GM10847 (cell line): Measurements from ENCODE around the gene MAML2.

Experiments used
- POLR2A ChIP-seq: IDR thresholded peaks from 2 replicates; pipeline ENCODE4 v1.6.1; 2011; ENCODE audit not compliant: insufficient read length; ENCODE audit errors: extremely low read depth

MAML2 gene

DNA sequence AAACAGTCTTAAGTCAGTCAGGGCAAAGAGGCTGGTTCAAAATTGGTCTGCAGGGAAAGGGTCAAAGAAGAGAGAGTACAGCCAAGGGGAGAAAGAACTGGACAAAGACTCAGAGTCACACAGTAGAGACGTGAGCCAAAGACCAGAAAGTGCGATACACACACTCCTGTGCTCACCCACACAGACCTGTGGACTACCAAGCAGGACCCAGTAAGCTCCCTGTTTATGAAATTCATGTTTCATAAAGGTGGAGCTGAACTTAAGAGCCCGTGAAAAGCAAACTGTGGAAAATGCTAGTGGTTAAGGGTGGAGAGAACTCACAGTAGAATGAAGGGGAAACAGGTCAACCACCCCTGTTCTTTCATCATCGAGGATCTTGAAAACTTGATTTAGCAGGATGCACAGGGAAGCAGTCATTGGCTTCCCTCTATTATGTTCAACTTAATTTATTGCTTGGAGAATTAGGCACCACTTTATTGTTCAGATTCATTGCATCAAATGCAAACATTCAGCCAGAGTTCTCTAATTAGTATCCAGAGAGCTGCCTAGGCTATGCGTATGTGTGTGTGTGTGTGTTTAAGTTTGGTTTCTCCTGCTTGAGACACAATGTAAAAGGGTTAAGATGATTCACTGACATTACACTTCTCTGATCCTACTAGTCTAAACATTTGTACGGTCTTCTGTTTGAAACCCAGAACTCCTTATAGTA, 258.2 kb downstream of the MAML2 start:
- no peak for TF ChIP-seq POLR2A

DNA sequence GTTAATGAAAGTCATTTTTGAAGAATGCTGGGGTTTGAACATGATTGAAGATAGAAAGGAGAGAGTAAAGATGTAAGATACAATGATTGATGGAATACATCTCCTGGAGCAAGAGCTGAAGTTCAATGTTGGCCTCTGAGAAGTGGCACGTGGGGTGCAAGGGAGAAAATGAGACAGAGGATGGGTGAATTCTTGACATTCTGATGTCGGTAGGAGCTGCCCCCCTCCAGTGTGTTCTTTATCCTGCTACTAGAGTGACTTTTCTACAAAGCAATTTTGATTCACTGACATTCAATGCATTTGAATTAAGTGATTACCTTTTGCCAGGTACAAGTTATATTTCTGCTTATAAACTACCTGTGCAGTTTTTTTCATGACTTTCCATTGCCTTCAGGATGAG, 260.1 kb downstream of the MAML2 start:
- no peak for TF ChIP-seq POLR2A

DNA sequence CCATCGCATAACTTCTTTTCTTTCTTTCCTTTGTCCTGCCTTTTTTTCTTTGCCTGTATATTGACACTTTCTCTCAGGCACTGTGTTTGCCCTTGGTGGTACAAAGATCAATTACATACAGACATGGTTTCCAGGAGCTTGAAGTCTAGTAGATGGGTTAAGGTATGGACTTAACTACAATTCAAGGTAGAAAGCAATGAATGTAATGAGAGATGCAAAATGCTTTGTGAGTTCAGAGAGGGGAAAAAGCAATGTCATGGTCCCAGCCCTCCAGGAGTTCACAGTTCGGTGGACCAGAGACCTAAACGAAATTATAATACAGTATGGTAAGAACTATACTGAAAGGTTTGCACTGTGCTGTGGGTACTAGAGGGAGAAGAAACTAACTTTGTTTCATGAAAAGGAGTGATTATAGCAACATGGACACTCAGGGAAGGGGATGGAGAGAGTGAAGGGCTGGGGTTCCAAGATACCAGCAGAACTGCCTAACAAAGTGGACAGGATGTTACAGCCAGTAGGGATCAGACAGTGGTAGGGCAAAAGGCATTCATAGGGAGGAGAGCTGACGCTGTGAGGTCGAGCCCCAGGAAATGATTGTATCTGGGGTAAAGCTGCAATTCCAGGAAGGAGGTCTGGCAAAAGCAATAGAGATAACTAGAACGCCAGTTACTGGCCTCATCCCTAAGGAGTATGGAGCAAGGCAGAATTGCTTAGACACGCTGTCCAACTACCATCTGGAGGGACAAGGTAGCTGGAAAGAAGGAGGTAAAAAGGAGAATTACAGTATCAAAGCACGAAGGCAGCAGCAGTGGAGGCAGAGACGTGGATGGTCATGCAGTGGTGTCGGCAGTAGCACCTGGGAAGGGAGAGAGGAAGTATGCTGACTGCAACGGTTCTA, 260.7 kb downstream of the MAML2 start:
- no peak for TF ChIP-seq POLR2A

DNA sequence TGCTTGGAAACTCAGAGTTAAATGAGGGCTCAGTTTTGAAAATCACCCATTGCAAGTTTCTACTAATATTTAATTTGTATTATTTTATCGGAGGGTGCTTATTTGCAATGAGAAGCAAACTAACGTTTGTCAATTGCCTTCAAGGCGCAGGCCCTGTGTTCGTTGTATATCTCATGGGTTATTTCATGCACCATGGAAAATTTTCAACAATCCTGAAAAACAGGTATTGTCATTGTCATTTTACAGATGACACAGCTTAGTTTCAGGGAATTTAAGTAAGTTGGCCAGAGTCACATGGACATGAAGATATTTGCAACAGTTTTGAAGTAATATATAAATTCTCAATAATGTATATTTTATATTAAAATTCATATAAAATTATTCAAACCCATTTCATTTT, 261.4 kb downstream of the MAML2 start:
- no peak for TF ChIP-seq POLR2A

DNA sequence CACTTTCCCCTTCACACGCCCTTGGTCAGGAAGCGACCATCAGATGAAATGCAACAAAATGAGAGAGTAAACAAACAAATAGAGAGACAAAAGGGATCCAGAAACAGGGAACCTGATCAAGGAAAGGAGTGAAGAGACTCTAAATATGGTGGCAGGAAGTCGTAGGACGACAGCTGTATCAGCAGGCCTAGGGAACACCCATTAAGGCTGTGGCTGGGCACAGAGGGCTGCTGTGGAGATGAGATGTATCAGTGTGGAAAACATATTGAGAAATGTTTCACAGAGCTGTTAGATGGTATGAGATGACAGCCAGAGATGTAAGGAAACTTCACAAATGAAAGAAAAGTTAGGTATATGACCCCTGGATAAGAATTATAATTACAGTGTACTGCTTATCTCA, 263.3 kb downstream of the MAML2 start:
- no peak for TF ChIP-seq POLR2A

DNA sequence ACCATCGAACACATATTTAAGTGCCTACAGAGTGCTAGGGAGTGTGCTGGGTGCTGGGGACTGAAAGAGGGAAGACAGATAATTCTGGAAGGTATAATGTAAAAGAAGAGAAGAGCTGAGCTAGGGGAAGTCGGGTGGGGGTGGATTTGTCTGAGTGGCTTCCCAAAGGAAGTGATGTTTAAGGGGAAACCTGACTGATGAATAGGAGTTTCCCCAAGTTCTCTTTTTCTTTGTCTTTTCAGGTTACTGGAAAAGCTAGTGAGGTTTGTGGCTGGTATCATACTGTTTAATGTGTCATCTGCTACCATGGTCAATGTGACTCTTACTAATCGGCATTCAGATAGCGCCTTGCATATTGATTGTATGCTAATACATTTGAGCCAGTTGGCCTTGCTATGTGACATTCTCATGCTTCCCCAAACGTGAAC, 267.4 kb downstream of the MAML2 start:
- TF ChIP-seq POLR2A = no peak

DNA sequence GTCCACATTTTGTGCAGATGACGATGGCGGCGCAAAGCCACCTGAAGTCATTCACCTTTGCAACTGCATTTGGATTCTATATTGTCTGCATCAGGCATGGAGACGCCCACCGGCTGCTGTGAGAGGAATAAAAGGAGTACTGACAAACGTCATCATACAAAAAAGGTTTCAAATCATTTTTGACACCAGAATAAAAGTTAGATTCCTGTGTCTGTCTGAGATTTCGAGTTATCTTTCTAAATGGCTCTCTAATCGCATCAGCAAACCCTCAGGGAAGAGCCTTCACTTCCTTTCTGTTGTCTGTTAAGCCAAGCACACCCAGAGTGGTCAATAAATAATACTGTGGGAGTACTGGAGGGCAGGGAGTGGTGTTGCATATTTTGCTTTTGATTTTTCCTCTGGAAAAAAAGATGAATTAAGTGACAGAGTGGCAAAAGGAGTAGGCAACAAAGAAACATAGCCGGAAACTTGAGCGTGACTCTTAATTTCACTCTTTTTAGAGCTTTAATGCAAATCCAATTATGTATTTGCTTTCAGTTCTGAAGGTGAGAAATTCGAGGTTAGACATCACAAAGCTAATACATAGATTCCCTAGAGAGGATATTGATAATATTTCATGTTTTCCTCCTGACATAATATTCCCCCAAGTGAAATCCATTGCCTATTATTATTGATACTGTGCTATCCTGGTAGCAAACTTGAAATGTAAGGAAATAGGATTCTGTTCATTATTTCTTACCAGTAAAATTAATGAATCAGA, 268.3 kb downstream of the MAML2 start:
- no peak for TF ChIP-seq POLR2A

DNA sequence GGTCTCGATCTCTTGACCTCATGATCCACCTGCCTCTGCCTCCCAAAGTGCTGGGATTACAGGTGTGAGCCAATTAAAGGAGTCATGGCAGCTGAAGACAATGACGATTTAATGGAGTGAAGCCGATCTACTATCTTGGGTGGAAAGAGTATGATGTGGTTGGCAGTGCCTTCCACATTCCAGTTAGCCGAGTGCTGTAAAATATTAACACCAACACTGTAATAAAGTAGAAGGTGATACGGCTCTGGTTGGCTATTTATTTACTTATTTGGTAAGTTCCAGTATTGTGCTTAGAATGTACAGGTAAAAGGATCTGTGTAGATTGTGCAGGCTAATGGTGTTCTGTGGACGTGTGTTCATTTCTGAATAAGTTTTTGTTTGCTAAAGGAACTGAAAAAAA, 269.5 kb downstream of the MAML2 start:
- TF ChIP-seq POLR2A = no peak

DNA sequence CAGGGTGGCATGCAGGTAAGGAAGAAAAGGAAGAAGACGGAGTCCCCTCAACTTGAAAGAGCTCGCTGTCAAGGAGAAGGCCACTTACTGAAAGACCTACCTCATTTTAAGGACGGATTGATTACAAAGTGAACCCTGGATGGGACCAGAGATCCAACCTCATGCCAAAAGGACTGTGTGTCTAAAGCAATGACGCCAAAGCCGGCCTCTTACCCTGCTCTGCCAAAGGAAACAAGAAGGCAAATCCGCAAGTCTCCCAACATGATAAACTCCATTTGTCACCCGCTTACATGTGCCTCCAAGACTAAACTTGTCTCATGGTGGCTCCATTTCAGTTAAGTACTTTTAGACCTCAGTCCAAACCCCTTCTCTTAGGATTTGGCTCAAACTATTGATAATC, 270.4 kb downstream of the MAML2 start:
- no peak for TF ChIP-seq POLR2A

DNA sequence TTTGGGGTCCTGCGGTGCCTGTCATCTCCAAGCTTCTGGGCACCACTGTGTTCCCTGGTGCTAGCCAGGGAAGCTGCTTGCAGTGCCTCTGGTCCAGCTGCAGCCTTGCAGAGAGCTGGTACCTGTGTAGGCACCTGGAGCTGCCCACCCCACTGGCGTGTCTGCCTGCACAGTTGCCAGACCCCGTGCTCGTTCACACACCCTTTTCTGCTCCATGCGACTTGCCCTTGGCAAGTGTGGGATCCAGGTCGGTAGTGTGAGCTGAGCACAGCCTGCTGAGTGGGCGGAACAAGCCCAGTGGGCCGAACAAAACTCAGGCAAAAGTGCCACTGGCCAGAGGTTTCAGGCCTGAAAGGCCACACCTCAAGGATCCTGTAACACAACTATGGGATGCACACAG, 272.5 kb downstream of the MAML2 start:
- no peak for TF ChIP-seq POLR2A

DNA sequence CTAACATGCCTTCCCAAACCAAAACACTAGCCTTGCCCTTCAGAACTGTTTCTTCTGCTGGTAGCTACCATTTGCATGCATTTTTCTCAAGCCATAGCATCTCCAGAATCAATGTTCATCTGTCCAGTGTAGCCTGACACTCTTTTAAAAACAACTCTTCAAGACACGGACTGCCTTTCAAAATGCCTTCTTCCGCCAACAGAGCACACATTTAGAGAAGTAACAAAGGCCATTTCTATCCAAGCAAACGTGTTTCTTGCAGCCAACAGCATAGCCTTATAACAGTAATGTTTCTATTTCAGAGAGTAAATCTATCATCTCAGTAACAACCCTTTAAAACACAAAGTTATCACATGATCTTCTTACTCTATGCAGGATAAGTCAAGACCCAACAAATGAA, 275.8 kb downstream of the MAML2 start:
- no peak for TF ChIP-seq POLR2A

DNA sequence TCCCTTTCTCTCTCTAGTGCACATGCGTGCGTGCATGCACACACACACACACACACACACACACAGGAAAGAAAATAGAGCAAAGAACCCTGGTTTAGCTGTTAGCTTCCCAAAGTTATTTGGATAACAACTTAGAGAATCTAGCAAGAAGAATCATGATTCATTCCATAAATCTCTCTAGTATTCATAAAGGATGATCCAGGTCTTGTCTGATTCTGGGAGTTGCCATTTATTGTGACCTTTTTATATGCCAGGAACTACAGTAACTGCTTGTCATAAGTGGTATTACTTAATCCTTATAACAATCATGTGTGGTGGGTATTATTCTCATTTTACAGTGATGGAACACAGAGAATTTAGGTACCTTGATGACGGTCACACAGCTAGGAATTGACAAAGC, 277.6 kb downstream of the MAML2 start:
- no peak for TF ChIP-seq POLR2A

DNA sequence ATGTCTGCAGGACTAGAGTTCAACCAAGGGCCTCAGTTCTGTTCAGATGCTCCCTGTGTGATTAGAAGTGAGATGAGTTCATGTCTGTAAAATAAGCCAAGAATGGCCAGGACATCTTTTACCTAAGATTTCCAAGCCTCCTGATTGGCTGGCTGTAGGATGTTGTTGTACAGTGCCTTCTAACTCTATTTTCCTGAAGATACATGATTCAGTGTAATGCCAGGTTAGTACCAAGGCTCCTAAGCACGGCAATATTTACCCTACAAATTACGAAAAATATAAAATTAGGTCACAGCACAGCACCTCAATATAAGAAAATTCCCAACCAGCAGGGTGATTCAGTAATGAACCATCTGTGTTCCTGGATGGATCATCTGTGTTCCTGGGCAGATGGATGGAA, 279.1 kb downstream of the MAML2 start:
- no peak for TF ChIP-seq POLR2A

DNA sequence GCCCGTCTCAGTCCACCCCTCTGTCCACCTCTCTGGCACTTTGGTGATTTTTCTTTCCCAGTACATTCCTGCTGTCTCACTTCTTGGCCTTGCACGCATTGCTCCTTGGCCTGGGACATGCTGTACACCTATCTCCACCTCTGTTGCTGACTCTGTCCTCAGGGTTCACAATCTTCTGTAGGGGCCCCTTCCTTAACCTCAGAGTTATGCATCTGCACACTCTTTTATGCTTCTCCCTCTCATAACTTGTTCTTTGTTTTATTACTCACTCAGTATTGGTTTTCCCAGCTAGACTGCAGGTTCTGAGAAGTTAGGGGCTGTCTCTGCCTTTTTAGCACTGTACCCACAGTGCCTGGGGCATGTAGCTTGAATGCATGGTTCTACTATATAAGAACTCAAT, 279.9 kb downstream of the MAML2 start:
- TF ChIP-seq POLR2A = no peak

DNA sequence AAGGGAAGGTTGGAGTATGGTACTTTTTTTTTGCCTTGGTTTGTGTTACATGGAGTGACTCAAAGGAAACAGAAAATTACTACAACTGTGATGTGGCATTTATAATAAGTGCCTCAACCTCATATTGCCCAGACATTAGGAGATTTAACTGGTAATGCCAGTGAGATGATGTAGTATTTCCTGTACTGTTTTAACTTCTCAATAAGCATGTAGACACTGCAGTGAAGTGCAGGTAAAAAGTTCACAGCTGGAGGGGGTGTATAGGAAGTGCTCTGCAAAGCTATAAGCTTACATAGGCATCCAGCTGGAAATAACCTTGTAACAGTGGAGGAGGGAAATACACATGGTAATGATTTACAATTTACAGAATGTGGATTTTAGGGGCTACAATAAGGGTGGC, 280.9 kb downstream of the MAML2 start:
- TF ChIP-seq POLR2A = no peak

DNA sequence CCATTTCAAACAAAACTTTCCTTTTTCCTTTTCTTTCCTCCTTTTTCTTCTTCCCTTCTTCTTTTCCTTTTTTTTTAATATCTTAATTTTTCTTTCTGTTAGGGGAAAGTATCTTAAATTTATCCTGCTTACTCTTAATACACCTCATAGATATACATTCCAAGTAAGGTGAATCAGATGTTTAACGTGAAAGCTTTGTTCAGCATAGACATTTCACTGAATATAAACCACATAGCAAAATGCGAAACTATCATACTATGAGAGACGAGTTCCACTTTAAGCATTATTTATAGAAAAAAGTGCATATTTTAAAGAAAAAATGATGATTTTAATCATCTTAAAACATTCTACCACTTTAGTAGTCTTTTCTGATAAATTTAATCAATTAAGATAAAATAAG, 281.3 kb downstream of the MAML2 start:
- TF ChIP-seq POLR2A = no peak

DNA sequence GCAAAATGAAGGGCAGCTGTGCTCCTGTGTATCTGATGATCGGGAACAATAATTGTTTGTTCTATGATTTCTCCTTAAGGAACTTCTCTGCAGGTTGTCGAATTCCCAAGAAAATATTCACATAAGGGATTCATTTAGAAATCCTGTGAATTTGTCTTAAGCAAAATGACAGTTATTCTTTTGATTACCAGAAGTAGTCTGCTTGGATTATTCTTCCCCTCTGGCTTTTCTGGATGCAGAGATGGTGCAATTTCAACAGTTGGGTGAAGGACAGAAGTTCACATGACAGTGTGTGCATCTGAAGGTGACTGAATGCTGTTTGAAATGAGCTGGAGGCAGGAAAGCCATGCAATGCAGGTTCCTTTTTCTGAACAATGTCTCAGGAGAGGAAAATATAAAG, 281.9 kb downstream of the MAML2 start:
- no peak for TF ChIP-seq POLR2A

DNA sequence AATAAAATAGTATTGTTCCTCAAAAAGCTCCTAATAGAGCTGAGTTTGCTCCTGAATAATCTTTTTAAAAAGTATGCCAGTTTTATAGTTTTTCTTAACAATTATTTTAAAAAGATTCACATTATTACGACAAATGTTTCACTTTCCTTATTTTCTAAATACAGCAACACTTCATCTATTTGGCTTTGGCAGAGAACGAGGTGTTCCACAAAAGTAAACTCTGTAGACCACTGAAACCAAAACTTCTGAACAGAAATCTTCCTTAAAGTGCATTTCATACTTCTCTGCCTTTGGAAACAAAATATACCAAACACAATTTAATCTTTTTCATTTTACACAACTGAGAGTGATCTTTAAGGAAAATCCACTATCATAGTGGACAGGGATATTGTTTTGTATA, 285.5 kb downstream of the MAML2 start:
- TF ChIP-seq POLR2A = no peak
